Measurements from ENCODE around the gene STRIP1.

Gene STRIP1, protein sequence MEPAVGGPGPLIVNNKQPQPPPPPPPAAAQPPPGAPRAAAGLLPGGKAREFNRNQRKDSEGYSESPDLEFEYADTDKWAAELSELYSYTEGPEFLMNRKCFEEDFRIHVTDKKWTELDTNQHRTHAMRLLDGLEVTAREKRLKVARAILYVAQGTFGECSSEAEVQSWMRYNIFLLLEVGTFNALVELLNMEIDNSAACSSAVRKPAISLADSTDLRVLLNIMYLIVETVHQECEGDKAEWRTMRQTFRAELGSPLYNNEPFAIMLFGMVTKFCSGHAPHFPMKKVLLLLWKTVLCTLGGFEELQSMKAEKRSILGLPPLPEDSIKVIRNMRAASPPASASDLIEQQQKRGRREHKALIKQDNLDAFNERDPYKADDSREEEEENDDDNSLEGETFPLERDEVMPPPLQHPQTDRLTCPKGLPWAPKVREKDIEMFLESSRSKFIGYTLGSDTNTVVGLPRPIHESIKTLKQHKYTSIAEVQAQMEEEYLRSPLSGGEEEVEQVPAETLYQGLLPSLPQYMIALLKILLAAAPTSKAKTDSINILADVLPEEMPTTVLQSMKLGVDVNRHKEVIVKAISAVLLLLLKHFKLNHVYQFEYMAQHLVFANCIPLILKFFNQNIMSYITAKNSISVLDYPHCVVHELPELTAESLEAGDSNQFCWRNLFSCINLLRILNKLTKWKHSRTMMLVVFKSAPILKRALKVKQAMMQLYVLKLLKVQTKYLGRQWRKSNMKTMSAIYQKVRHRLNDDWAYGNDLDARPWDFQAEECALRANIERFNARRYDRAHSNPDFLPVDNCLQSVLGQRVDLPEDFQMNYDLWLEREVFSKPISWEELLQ

DNA sequence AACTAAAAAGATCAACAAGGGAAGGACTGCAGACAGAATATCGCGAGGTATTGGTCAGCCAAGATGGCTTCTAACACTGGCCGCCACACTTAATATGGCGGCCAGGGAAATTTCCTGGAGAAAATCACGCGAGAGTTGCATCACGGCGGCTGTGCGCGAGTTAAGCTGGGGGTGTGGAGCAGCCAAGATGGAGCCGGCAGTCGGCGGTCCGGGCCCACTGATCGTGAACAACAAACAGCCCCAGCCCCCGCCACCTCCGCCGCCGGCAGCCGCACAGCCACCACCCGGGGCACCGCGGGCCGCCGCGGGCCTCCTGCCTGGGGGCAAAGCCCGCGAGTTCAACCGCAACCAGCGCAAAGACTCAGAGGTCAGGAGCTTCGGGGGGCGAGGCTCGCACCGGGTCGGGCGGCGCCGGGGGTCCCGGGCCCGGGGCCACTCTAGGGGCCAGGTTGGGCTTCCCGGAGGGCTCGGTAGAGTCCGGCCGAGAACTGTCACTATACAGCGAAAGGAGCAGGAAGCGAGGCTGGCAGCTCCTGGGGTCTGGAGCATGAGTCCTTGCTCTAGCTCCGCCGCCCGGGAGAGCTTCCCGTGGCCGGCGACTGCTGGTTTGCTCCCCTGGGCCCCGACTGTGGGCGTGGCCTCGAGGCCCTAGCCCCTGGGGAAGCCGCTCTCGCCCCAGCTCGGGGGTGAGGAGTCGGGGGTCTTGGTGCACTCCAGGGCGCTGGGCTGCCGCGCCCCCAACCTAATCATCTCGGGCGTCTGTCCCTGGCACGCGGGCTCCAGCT, at the start of gene STRIP1:
Gene STRIP1, plus strand, starts transcription at position 174 of the 785 bp plus-strand sequence. Its CDS starts 14 bp downstream, at position 188.
- Mint-ChIP-seq H3K9me3 (no peaks in the 10 kb centered on the region), H3K27ac (peak within 1 kb of the TSS; percentile 93), H3K4me3 (peak within 1 kb of the TSS; percentile 91), H3K27me3 (no peaks in the 10 kb centered on the region), H3K36me3 (ENCODE audit: low read depth) (peaks cover 31% of the 10 kb centered on the region), H3K4me1 (ENCODE audit: low read depth) (peaks cover 39% of the 10 kb centered on the region)
- intact Hi-C loops (cut with micrococcal nuclease): no loop called here

- H3K4me1 Mint-ChIP-seq (ENCODE audit: low read depth): peaks cover 38% of the 10 kb centered on the region
- H3K27me3 Mint-ChIP-seq: peaks cover 4% of the 10 kb centered on the region
- H3K9me3 Mint-ChIP-seq: no peaks in the 10 kb centered on the region
- peak overlapping the region; percentile 99 for H3K27ac Mint-ChIP-seq
- peak overlapping the region; percentile 98 for H3K4me3 Mint-ChIP-seq
- intact Hi-C loops (cut with micrococcal nuclease): loop anchor here (2.0 kb wide), 1 partner anchor 437 kb away; the partner anchor contains the start of gene GNAI3
- H3K36me3 Mint-ChIP-seq (ENCODE audit: low read depth): peaks cover 16% of the 10 kb centered on the region
These were observed 49.0 kb upstream of the STRIP1 start for GRCh38 chr1:109985247-109986053.

DNA sequence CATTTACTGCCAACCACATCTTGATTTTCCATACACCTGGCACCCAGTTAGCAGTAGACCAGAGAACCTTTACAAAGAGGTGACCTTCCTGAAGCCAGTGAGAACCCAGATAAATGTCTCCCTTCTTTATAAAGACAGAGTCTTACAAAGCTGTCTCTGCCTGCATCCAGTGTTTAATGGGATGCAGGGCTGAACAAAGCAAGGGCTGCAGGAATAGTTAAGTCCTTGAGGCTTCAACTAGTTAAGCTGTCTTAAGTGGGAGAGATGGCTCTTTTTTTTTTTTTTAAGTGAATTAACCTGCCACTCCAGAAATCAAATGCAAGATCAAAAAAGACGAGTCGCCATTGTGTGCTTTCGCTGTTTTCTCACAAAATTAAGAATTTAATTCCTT, 48.4 kb upstream of the STRIP1 start:
- H3K4me3 Mint-ChIP-seq: peak overlapping the region; percentile 98
- no peaks in the 10 kb centered on the region for H3K9me3 Mint-ChIP-seq
- H3K27me3 Mint-ChIP-seq: peaks cover under 1% of the 10 kb centered on the region
- no peak overlapping the region for H3K27ac Mint-ChIP-seq
- intact Hi-C loops (cut with micrococcal nuclease): no loop called here
- peaks cover 16% of the 10 kb centered on the region for H3K36me3 Mint-ChIP-seq (ENCODE audit: low read depth)
- peaks cover 43% of the 10 kb centered on the region for H3K4me1 Mint-ChIP-seq (ENCODE audit: low read depth)

DNA sequence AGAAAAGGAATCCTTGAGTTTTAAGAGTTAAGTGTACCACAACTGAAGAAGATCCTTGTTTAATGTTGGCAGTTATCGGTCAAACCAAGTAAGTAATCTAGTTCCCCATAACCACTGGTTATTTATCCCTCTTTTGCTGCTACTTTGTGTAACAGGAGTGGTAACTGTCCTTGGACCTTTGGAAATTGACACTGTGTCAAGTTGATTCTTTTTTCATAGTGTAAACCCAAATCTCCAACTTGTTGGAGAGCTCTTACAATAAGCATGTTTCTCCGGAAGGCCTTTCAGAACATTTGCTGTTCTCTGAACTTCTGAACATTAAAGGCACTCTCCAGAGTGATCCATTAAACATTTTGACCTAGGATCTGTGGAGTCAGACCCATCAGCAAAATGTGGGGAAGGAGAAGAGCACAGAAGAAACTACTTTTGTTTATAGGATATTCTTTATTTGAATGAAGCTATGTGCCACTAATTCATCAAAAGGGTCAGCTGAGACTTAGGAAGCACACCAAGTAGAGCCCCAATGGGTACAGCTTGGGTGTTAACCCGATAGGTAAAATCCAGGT, 46.0 kb upstream of the STRIP1 start:
- Mint-ChIP-seq H3K27me3 (no peaks in the 10 kb centered on the region), H3K4me1 (ENCODE audit: low read depth) (peaks cover 58% of the 10 kb centered on the region), H3K9me3 (no peaks in the 10 kb centered on the region), H3K27ac (no peak overlapping the region), H3K4me3 (no peak overlapping the region), H3K36me3 (ENCODE audit: low read depth) (peaks cover 16% of the 10 kb centered on the region)
- intact Hi-C loops (cut with micrococcal nuclease): no loop called here

- Mint-ChIP-seq H3K4me3 (no peak overlapping the region), H3K4me1 (ENCODE audit: low read depth) (peaks cover 58% of the 10 kb centered on the region)
These were observed 44.7 kb upstream of the STRIP1 start for GRCh38 chr1:109989506-109990301.

GRCh38 chr1:109990302-109990653, 44.1 kb upstream of the STRIP1 start:
- Mint-ChIP-seq H3K36me3 (ENCODE audit: low read depth) (peaks cover 13% of the 10 kb centered on the region), H3K9me3 (no peaks in the 10 kb centered on the region), H3K4me1 (ENCODE audit: low read depth) (peaks cover 62% of the 10 kb centered on the region), H3K27ac (no peak overlapping the region), H3K27me3 (no peaks in the 10 kb centered on the region), H3K4me3 (no peak overlapping the region)
- intact Hi-C loops (cut with micrococcal nuclease): no loop called here

More at GRCh38 chr1:109989506-109990301, 44.7 kb upstream of the STRIP1 start:
- peaks cover 19% of the 10 kb centered on the region for H3K36me3 Mint-ChIP-seq (ENCODE audit: low read depth)
- no peak overlapping the region for H3K27ac Mint-ChIP-seq
- intact Hi-C loops (cut with micrococcal nuclease): no loop called here
- H3K27me3 Mint-ChIP-seq: no peaks in the 10 kb centered on the region
- no peaks in the 10 kb centered on the region for H3K9me3 Mint-ChIP-seq

GRCh38 chr1:109991400-109991925, 43.0 kb upstream of the STRIP1 start:
- H3K4me1 Mint-ChIP-seq (ENCODE audit: low read depth): peaks cover 55% of the 10 kb centered on the region
- H3K36me3 Mint-ChIP-seq (ENCODE audit: low read depth): peaks cover 22% of the 10 kb centered on the region
- H3K27me3 Mint-ChIP-seq: no peaks in the 10 kb centered on the region
- H3K4me3 Mint-ChIP-seq: no peak overlapping the region
- H3K27ac Mint-ChIP-seq: peak overlapping the region; percentile 39
- H3K9me3 Mint-ChIP-seq: no peaks in the 10 kb centered on the region
- intact Hi-C loops (cut with micrococcal nuclease): no loop called here

- Mint-ChIP-seq H3K27ac (no peak overlapping the region), H3K4me1 (ENCODE audit: low read depth) (peaks cover 44% of the 10 kb centered on the region), H3K27me3 (no peaks in the 10 kb centered on the region), H3K4me3 (no peak overlapping the region), H3K9me3 (no peaks in the 10 kb centered on the region), H3K36me3 (ENCODE audit: low read depth) (peaks cover 18% of the 10 kb centered on the region)
- intact Hi-C loops (cut with micrococcal nuclease): no loop called here
These were observed 40.5 kb upstream of the STRIP1 start for GRCh38 chr1:109993885-109994284.

DNA sequence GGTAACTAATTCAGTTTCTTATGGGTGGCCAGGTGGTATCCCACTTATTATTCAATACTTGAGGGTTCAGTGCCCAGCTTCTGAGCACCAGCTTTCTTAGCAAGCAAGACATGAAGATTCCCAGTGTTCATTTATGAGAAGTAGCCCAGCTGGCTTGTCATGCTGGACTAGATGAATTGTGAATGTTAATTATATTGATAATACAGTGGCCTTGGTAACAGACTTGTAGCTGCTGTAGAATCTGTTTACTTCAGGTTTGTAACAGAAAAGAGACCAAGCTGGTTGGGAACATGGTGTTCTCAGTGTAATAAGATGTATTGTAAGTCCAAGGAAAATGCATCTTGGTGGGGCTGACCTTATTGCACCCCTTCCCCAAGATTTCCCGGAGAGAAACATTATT, 39.8 kb upstream of the STRIP1 start:
- Mint-ChIP-seq H3K4me3 (no peak overlapping the region), H3K36me3 (ENCODE audit: low read depth) (peaks cover 18% of the 10 kb centered on the region), H3K27ac (no peak overlapping the region), H3K4me1 (ENCODE audit: low read depth) (peaks cover 47% of the 10 kb centered on the region), H3K9me3 (no peaks in the 10 kb centered on the region), H3K27me3 (no peaks in the 10 kb centered on the region)
- intact Hi-C loops (cut with micrococcal nuclease): no loop called here

- Mint-ChIP-seq H3K4me3 (no peak overlapping the region), H3K4me1 (ENCODE audit: low read depth) (peaks cover 40% of the 10 kb centered on the region), H3K27me3 (no peaks in the 10 kb centered on the region), H3K27ac (no peak overlapping the region), H3K36me3 (ENCODE audit: low read depth) (peaks cover 18% of the 10 kb centered on the region), H3K9me3 (no peaks in the 10 kb centered on the region)
- intact Hi-C loops (cut with micrococcal nuclease): no loop called here
These were observed 38.9 kb upstream of the STRIP1 start for GRCh38 chr1:109995536-109995935.

- Mint-ChIP-seq H3K4me1 (ENCODE audit: low read depth) (peaks cover 30% of the 10 kb centered on the region), H3K9me3 (no peaks in the 10 kb centered on the region), H3K27me3 (no peaks in the 10 kb centered on the region), H3K36me3 (ENCODE audit: low read depth) (peaks cover 18% of the 10 kb centered on the region), H3K27ac (no peak overlapping the region), H3K4me3 (no peak overlapping the region)
- intact Hi-C loops (cut with micrococcal nuclease): no loop called here
These were observed 37.9 kb upstream of the STRIP1 start for GRCh38 chr1:109996476-109996875.

GRCh38 chr1:109997204-109997866, 37.1 kb upstream of the STRIP1 start:
- Mint-ChIP-seq H3K27me3 (no peaks in the 10 kb centered on the region), H3K36me3 (ENCODE audit: low read depth) (peaks cover 18% of the 10 kb centered on the region), H3K9me3 (no peaks in the 10 kb centered on the region), H3K27ac (no peak overlapping the region), H3K4me1 (ENCODE audit: low read depth) (peaks cover 22% of the 10 kb centered on the region), H3K4me3 (no peak overlapping the region)
- intact Hi-C loops (cut with micrococcal nuclease): no loop called here
